H54 (cell line): ENCODE results near the gene RNF144A.

ENCODE experiments used
- DNase-seq: peaks from one replicate; pipeline ENCODE4 v3.0.0; 2011; ENCODE audit warnings: low spot score, mixed read lengths; ENCODE audit not compliant: insufficient read length
- FAIRE-seq: peaks from 3 replicates; lab custom pipeline; 2011; peaks lifted over from hg19 to GRCh38; lab: Jason Lieb, UNC
- POLR2A ChIP-seq: IDR thresholded peaks from 2 replicates; pipeline ENCODE4 v1.6.1; 2011; ENCODE audit warnings: low read depth, mild to moderate bottlenecking, low read length

Gene RNF144A

DNA sequence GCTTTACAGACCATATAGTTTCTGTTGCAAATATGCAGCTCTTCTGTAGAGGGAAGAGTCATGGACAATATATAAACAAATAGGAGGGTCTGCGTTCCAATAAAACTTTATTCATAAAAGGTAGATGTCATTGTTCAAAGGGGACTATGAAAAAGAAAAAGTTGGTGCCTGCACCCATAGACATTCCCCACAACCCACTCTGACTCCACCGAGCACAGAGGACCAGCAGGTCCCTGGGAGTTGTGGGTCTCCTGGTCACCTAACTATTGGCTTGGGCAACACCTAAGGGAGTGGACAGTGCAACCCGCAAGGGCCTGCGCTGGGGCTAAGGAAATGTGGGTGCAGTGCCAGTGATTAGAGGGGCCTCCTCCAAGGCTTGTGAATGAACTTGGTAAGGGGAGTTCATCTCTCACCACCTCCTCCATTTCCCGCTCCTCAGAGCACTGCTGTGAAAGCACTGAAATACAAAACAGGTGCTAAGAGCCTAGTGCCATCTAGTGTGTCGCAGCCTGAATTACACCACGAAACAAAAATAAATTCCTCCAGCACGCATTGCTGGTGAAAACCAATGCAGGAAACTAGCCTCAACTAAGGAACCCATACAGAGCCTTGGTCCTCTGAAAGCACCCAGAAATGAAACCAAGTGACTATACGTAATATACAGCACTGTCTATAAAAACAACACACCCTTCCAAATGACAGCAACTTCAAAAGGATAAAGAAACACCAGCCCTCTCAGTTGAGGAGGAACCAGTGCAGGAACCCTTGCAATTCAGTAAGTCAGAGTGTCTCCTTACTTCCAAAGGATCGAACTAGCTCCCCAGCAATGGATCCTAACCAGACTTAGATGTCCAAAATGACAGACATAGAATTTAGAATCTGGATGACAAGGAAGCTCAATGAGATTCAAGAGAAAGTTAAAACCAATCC is 166.6 kb downstream of the RNF144A start:
- FAIRE-seq (peak; percentile 75), DNase-seq (no peak)
- no peak for TF ChIP-seq POLR2A

- no peak for TF ChIP-seq POLR2A
- DNase-seq (no peak), FAIRE-seq (no peak)
These were observed 167.4 kb downstream of the RNF144A start for GRCh38 chr2:7084601-7085000.

- no peak for TF ChIP-seq POLR2A
- no peak for DNase-seq
- FAIRE-seq, result no peak
These were observed 172.1 kb downstream of the RNF144A start for GRCh38 chr2:7089284-7089683.

DNA sequence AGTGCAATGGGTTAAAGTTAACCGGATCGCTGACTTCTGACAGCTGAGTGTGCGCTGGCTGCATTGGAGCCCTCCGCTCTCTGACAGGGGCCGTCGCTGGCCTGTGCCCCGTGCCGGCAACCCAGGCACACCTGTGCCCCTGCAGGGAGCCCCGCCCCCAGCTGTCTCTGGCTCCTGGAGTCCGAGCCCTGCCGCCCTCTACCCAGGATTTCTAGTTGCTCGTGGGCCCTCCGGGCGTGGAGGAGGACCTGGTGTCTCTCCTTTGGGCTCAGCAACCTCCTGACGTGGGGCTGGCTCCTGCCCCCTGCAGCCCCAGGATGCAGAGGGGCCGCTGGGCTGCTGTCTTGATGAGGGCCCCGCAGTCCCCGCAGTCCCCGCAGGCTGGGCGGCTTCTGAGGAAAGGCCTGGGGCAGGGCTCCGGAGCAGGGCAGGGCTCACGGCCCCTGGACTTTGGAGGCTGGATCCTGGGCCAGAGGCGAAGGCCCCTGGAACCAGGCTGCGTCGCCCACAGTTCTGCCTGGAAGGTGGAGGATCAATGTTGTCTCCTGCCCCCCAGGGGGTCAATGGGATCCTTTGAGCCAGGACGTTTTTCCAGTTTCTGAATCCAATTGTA is 172.8 kb downstream of the RNF144A start:
- FAIRE-seq, result no peak
- DNase-seq, result no peak
- TF ChIP-seq POLR2A, result no peak

DNA sequence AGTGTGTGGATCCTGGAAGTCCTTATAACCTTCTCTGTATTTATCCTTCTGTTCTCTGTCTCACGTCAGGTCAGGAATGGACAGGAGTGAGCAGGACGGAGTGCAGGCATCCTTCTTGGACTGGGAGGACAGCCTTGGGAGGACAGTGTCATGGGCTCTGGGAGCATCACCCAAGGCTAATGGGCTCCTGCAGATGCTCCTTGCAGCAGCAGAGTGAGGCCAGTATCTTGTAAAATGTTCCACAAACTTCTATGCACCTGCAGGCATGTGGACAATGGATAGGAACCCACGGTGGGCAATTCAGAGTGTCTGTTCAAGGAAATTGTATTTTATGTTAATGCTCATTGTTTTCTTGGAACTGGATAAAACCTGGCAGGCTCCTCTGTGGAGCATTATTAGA is 176.2 kb downstream of the RNF144A start:
- no peak for DNase-seq
- TF ChIP-seq POLR2A, result no peak
- FAIRE-seq, result no peak
